Measurements from ENCODE around the gene VMAC. TPM values are rescaled to one million over a fixed set of nuclear protein-coding genes. Genes with fewer than 3 reads are reported as not detected.

The VMAC gene
- total RNA-seq, 6 experiments from 2014 or later = 1.7 to 3.9 (median 2.8) TPM

DNA sequence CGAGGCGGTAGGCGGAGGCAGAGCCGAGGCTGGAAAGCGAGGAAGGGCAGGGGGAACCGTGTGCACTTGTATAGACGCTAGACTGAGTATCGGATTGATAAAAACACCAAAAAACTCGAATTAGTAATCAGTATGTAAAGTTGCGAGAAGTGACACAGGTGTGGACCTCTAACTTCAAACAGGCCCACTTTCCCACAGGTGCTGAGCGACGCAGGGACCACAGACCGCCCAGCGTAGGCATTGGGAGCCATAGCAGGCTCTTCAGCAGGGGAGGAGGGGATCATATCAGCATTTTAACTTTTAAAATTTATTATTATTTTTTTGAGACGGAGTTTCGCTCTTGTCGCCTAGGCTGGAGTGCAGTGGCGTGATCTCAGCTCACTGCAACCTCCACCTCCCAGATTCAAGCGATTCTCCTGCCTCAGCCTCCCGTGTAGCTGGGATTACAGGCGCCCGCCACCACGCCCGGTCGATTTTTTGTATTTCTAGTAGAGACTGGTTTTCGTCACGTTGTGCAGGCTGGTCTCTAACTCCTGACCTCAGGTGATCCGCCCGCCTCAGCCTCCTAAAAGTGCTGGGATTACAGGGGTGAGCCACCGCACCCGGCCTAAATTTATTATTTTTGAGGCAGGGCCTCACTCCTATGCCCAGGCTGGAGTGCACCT lies 574 bp downstream of the VMAC start:
- peak in 1 of 3 donors; percentile 43 for DNase-seq
- Histone ChIP-seq H3K27me3 (no peaks in the 10 kb centered on the region), H3K9me3 (no peaks in the 10 kb centered on the region), H3K36me3 (peaks cover 0 to 9% (median 2%) of the 10 kb centered on the region in 4 donors), H3K27ac (peak overlapping the region; percentile 32 to 66 (median 43)), H3K4me3 (peak overlapping the region; percentile 88 to 99 (median 93)), H3K4me1 (peaks cover 0 to 37% (median 5%) of the 10 kb centered on the region in 4 donors)
- intact Hi-C loops (cut with DNase I) = no loop called here
- WGBS (ENCODE audit: insufficient coverage, low coverage, low lambda C conversion rate, missing lambda C conversion rate) = 38% methylated on average over 23 of the region's 31 CpGs
- ATAC-seq = no peak
- TF ChIP-seq, protein P1, sequence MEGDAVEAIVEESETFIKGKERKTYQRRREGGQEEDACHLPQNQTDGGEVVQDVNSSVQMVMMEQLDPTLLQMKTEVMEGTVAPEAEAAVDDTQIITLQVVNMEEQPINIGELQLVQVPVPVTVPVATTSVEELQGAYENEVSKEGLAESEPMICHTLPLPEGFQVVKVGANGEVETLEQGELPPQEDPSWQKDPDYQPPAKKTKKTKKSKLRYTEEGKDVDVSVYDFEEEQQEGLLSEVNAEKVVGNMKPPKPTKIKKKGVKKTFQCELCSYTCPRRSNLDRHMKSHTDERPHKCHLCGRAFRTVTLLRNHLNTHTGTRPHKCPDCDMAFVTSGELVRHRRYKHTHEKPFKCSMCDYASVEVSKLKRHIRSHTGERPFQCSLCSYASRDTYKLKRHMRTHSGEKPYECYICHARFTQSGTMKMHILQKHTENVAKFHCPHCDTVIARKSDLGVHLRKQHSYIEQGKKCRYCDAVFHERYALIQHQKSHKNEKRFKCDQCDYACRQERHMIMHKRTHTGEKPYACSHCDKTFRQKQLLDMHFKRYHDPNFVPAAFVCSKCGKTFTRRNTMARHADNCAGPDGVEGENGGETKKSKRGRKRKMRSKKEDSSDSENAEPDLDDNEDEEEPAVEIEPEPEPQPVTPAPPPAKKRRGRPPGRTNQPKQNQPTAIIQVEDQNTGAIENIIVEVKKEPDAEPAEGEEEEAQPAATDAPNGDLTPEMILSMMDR (IDR thresholded peaks at IDR 0.05) = no peak
- TF ChIP-seq POLR2A (IDR thresholded peaks at IDR 0.05) = no peak

DNA sequence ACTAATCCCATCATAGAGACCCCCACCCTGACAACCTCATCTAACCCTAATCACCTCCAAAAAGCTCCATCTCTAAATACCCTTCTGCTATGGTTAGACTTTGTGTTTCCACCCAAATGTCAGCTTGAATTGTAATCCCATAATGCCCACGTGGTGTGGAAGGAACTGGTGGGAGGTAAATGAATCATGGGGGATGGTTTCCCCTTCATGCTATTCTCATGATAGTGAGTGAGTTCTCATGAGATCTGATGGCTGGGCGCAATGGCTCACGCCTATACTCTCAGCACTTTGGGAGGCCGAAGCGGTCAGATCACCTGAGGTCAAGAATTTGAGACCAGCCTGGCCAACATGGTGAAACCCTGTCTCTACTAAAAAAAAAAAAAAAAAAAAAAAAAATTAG lies 2.6 kb downstream of the VMAC start:
- Histone ChIP-seq H3K4me1 (peaks cover 0 to 34% (median 4%) of the 10 kb centered on the region in 4 donors), H3K9me3 (no peaks in the 10 kb centered on the region), H3K27me3 (no peaks in the 10 kb centered on the region), H3K27ac (no peak overlapping the region), H3K4me3 (no peak overlapping the region), H3K36me3 (peaks cover 0 to 4% (median 0%) of the 10 kb centered on the region in 4 donors)
- ATAC-seq = no peak
- WGBS (ENCODE audit: insufficient coverage, low coverage, low lambda C conversion rate, missing lambda C conversion rate) = 33% methylated on average over 1 of the region's 5 CpGs
- intact Hi-C loops (cut with DNase I) = no loop called here
- no peak for DNase-seq
- TF ChIP-seq, protein P1 (IDR thresholded peaks at IDR 0.05) = no peak
- no peak for TF ChIP-seq POLR2A (IDR thresholded peaks at IDR 0.05)

DNA sequence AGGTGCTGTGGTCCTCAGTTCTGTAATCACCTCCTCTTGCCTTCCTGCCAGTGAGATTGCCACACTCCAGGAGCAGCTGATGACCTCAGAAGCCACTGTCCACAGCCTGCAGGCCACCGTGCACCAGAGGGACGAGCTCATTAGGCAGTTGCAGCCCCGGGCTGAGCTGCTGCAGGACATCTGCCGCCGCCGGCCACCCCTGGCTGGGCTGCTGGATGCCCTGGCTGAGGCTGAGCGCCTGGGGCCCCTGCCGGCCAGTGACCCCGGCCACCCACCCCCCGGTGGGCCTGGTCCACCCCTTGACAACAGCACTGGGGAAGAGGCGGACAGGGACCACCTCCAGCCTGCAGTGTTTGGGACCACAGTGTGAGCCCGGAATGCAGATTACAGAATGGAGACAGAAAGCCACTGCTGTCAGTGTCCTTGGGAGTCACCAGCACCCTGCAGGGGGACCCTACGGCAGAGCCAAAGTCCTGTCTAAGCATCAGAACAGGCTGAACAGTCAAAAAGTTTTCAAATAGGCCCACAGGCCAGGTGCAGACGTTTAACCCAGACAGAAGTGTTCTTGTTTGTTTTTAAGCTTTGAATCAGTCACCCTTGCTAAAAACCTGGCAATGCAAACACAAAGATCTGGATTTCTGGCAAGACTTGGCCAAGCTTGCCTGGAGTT lies 4.2 kb downstream of the VMAC start:
- WGBS (ENCODE audit: insufficient coverage, low coverage, low lambda C conversion rate, missing lambda C conversion rate) = 20% methylated on average over 2 of the region's 14 CpGs
- peaks cover 0 to 33% (median 4%) of the 10 kb centered on the region in 4 donors for H3K4me1 ChIP-seq

DNA sequence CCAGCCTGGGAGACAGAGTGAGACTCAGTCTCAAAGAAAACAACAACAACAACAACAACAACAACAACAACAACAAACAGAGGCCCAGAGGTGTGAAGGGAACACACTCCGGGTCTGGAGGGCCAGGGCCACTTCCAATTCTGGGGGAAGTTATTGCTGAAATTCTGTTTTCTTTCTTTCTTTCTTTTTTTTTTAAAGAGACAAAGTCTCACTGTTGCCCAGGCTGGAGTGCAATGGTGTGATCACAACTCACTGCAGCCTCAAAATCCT lies 5.9 kb downstream of the VMAC start:
- Histone ChIP-seq H3K27me3 (no peaks in the 10 kb centered on the region), H3K9me3 (no peaks in the 10 kb centered on the region), H3K27ac (no peak overlapping the region), H3K4me1 (peaks cover 0 to 32% (median 7%) of the 10 kb centered on the region in 4 donors), H3K4me3 (no peak overlapping the region), H3K36me3 (peaks cover 0 to 4% (median 0%) of the 10 kb centered on the region in 4 donors)
- 89% methylated on average over 1 of the region's 1 CpG for WGBS (ENCODE audit: insufficient coverage, low coverage, low lambda C conversion rate, missing lambda C conversion rate)
- TF ChIP-seq, protein P1 (IDR thresholded peaks at IDR 0.05) = no peak
- no peak for TF ChIP-seq POLR2A (IDR thresholded peaks at IDR 0.05)
- ATAC-seq (no peak), DNase-seq (no peak)
- intact Hi-C loops (cut with DNase I) = no loop called here

More for the DNA sequence above, 4.2 kb downstream of the VMAC start:
- TF ChIP-seq, protein P1 (IDR thresholded peaks at IDR 0.05) = no peak
- no peak for TF ChIP-seq POLR2A (IDR thresholded peaks at IDR 0.05)
- Histone ChIP-seq H3K27me3 (no peaks in the 10 kb centered on the region), H3K27ac (peak overlapping the region in 1 of 3 donors; percentile 66), H3K4me3 (no peak overlapping the region), H3K9me3 (no peaks in the 10 kb centered on the region), H3K36me3 (peaks cover 0 to 4% (median 0%) of the 10 kb centered on the region in 4 donors)
- no peak for DNase-seq
- no peak for ATAC-seq
- intact Hi-C loops (cut with DNase I) = no loop called here

Data from right lobe of liver (tissue), 6 donors.